Measurements from ENCODE around the gene CACFD1. TPM values are rescaled to one million over a fixed set of nuclear protein-coding genes. Genes with fewer than 3 reads are reported as not detected.

The CACFD1 gene
- total RNA-seq, 1 experiment from 2014 or later, result 15.1 TPM

DNA sequence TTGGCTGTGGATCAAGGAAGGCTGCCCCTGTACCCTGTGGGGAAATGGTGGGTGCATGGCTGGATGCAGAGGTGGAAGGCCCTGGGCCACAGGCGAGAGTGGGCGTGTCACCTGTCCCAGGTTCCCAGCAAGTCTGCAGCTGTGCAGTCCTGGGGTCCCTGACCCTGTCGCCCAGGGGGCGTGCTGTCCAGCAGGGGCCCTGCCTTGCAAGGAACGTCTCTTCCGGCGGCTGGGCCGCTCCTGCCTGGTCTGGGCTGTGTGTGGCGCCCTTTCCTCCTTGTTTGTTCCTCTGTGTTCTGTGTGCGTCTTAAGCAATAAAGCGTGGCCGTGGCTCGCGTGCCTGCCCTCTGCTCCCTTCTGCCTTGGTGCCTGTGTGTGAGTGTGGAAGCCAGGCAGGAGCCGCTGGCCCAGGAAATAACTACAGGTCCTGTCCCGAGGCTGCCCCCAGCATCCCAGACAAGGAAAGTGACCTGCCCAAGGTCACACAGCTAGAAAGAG, 10.7 kb downstream of the CACFD1 start:
- BruUV-seq (replicated peaks), result no TSS peak
- peak overlapping the region; percentile 67 for H3K27ac Mint-ChIP-seq (ENCODE audit: unreplicated experiment)
- peaks cover 42% of the 10 kb centered on the region for H3K36me3 Mint-ChIP-seq (ENCODE audit: insufficient read depth, unreplicated experiment)
- TF ChIP-seq, protein P1, sequence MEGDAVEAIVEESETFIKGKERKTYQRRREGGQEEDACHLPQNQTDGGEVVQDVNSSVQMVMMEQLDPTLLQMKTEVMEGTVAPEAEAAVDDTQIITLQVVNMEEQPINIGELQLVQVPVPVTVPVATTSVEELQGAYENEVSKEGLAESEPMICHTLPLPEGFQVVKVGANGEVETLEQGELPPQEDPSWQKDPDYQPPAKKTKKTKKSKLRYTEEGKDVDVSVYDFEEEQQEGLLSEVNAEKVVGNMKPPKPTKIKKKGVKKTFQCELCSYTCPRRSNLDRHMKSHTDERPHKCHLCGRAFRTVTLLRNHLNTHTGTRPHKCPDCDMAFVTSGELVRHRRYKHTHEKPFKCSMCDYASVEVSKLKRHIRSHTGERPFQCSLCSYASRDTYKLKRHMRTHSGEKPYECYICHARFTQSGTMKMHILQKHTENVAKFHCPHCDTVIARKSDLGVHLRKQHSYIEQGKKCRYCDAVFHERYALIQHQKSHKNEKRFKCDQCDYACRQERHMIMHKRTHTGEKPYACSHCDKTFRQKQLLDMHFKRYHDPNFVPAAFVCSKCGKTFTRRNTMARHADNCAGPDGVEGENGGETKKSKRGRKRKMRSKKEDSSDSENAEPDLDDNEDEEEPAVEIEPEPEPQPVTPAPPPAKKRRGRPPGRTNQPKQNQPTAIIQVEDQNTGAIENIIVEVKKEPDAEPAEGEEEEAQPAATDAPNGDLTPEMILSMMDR (IDR thresholded peaks at IDR 0.05; ENCODE audit: unreplicated experiment), result no peak
- intact Hi-C loops (cut with micrococcal nuclease; ENCODE audit: unreplicated experiment), result no loop called here
- CTCF ChIA-PET, result no interaction called here
- no peaks in the 10 kb centered on the region for H3K27me3 Mint-ChIP-seq (ENCODE audit: unreplicated experiment)
- H3K4me1 Mint-ChIP-seq (ENCODE audit: low read depth, unreplicated experiment), result no peaks in the 10 kb centered on the region
- no peak overlapping the region for H3K4me3 Mint-ChIP-seq (ENCODE audit: low read depth, unreplicated experiment)
- no peak for DNase-seq
- no peaks in the 10 kb centered on the region for H3K9me3 Mint-ChIP-seq (ENCODE audit: low read depth, unreplicated experiment)

DNA sequence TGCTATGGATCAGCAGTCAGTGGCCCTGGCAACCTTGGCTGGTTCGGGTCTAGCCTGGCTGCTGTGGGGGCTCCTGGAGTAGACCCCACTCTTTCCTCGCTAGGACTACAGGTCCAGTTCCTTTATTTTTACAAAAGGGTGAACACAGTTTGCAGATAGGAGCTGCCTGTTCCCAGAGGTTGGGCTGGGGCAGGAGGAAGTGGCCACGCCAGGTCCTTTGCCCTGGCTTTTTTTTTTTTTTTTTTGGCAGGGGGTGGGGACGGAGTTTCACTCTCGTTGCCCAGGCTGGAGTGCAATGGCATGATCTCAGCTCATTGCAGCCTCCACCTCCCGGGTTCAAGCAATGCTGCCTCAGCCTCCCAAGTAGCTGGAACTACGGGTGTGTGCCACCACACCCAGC, 11.2 kb downstream of the CACFD1 start:
- Mint-ChIP-seq H3K9me3 (ENCODE audit: low read depth, unreplicated experiment) (no peaks in the 10 kb centered on the region), H3K27me3 (ENCODE audit: unreplicated experiment) (no peaks in the 10 kb centered on the region), H3K27ac (ENCODE audit: unreplicated experiment) (peak overlapping the region; percentile 67), H3K4me3 (ENCODE audit: low read depth, unreplicated experiment) (no peak overlapping the region), H3K4me1 (ENCODE audit: low read depth, unreplicated experiment) (no peaks in the 10 kb centered on the region), H3K36me3 (ENCODE audit: insufficient read depth, unreplicated experiment) (peaks cover 42% of the 10 kb centered on the region)
- CTCF ChIA-PET, result interaction anchor here (0.7 kb wide), 1 partner anchor 17 kb away, joined by 5 read pairs; no protein-coding TSS in a partner anchor
- BruUV-seq (replicated peaks), result no TSS peak
- intact Hi-C loops (cut with micrococcal nuclease; ENCODE audit: unreplicated experiment), result no loop called here
- DNase-seq, result no peak
- TF ChIP-seq, protein P1 (IDR thresholded peaks at IDR 0.05; ENCODE audit: unreplicated experiment), result no peak

DNA sequence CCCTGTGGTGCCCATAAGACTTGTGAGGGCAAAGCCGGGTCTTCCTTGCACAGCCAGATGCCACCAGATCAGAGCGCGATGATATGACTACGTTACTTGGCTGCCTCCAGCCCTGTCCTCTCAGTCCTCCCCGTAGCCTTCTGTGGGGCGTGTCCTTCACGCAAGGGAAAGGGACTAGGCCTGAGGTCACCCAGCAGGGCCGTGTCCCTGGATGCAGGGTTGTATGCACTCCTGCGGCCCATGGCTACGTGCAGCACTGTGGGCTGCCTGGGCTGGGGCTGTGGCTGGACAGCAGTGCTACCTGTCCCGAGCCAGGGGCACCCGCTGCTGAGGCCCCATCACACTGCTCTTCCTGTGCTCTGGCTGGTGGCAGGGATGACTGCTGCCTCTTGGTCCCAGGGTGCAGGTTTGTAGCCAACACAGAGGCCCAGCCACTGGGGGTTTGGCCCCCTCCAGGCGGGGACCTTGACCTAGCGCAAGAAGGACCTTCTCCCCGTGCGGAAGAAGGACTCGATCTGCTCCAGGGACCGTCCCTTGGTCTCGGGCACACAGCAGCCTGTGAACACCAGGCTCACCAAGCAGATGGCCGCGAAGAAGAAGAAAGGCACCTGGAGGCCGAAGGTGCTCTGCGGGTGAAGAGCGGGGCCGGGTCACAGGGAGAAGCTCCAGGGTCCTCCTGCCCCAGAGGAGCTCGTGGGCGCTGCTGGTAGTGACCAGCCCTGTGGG, 11.9 kb downstream of the CACFD1 start:
- no peaks in the 10 kb centered on the region for H3K9me3 Mint-ChIP-seq (ENCODE audit: low read depth, unreplicated experiment)
- DNase-seq, result no peak
- TSS peak; percentile 8 for BruUV-seq (replicated peaks)
- intact Hi-C loops (cut with micrococcal nuclease; ENCODE audit: unreplicated experiment), result no loop called here
- H3K4me3 Mint-ChIP-seq (ENCODE audit: low read depth, unreplicated experiment), result no peak overlapping the region
- H3K4me1 Mint-ChIP-seq (ENCODE audit: low read depth, unreplicated experiment), result no peaks in the 10 kb centered on the region
- CTCF ChIA-PET, result interaction anchor here (0.7 kb wide), 1 partner anchor 18 kb away, joined by 5 read pairs; no protein-coding TSS in a partner anchor
- TF ChIP-seq, protein P1 (IDR thresholded peaks at IDR 0.05; ENCODE audit: unreplicated experiment), result no peak
- H3K27me3 Mint-ChIP-seq (ENCODE audit: unreplicated experiment), result no peaks in the 10 kb centered on the region
- no peak overlapping the region for H3K27ac Mint-ChIP-seq (ENCODE audit: unreplicated experiment)
- H3K36me3 Mint-ChIP-seq (ENCODE audit: insufficient read depth, unreplicated experiment), result peaks cover 42% of the 10 kb centered on the region

DNA sequence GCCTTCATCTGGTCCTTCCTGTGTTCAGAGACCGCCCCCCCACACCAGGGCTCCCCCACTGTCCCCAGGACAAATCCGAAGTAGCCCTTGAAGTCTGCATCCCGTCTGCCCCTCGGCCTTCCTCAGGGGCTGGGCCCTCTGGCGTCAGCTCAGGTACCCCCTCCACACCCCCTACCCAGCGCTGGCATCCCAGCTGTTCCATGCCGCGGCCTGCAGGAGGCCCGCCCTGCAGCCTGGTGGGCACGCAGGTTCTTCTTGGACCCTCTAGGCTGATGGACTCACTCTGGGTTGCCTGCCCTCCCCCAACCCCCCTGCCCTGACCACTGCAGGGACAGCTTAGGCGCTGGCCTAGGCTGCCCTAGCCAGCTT, 12.5 kb downstream of the CACFD1 start:
- intact Hi-C loops (cut with micrococcal nuclease; ENCODE audit: unreplicated experiment), result no loop called here
- CTCF ChIA-PET, result no interaction called here
- TF ChIP-seq, protein P1 (IDR thresholded peaks at IDR 0.05; ENCODE audit: unreplicated experiment), result no peak
- no peaks in the 10 kb centered on the region for H3K27me3 Mint-ChIP-seq (ENCODE audit: unreplicated experiment)
- DNase-seq, result no peak
- peaks cover 42% of the 10 kb centered on the region for H3K36me3 Mint-ChIP-seq (ENCODE audit: insufficient read depth, unreplicated experiment)
- no peak overlapping the region for H3K27ac Mint-ChIP-seq (ENCODE audit: unreplicated experiment)
- no peaks in the 10 kb centered on the region for H3K4me1 Mint-ChIP-seq (ENCODE audit: low read depth, unreplicated experiment)
- BruUV-seq (replicated peaks), result no TSS peak
- H3K9me3 Mint-ChIP-seq (ENCODE audit: low read depth, unreplicated experiment), result no peaks in the 10 kb centered on the region
- no peak overlapping the region for H3K4me3 Mint-ChIP-seq (ENCODE audit: low read depth, unreplicated experiment)

Measured in Calu3 (cell line).